GM12874 (cell line): ENCODE results near the gene FCN1.

Experiments
- TF ChIP-seq, protein P1 (sequence below): IDR thresholded peaks from 2 replicates; pipeline ENCODE4 v1.5.1; 2011; ENCODE audit warnings: low read depth, mild to moderate bottlenecking, control low read depth, low read length, moderate library complexity; ENCODE audit not compliant: insufficient read depth

Gene FCN1

DNA sequence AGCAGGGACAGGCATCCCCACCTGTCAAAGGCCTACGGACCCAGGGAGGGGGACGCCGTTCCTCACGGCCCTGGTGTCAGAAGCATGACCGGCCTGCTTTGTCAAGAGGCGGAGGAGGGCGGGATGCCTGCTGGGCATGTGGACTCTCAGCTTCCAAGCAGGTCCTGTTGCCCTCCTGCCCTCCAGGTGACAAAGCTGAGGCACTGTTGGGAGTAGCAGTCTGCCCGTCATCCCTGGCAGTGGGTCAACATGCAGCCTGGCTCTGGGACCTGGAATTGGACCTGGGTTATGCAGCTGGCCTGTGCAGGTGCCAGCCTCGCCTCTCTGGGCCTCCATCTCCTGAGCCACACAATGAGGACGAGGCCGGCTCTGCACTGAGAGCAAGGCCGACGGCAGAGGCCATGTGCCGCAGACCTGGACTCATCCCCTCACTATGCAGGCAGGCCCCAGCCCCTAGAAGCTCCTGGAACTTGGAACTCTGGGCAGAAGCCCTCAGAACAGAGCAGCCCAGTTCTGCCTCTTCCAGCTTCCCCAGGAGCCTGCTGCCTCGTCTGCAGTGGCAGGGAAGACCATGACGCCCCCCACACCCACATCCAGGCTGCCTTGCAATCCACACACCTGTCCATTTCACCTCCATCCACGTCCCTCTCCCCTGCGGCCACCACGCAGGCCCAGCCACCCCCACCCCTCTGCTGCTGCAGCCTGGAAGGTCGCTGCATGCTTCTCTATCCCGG lies 20.8 kb upstream of the FCN1 start:
- TF ChIP-seq, protein P1, sequence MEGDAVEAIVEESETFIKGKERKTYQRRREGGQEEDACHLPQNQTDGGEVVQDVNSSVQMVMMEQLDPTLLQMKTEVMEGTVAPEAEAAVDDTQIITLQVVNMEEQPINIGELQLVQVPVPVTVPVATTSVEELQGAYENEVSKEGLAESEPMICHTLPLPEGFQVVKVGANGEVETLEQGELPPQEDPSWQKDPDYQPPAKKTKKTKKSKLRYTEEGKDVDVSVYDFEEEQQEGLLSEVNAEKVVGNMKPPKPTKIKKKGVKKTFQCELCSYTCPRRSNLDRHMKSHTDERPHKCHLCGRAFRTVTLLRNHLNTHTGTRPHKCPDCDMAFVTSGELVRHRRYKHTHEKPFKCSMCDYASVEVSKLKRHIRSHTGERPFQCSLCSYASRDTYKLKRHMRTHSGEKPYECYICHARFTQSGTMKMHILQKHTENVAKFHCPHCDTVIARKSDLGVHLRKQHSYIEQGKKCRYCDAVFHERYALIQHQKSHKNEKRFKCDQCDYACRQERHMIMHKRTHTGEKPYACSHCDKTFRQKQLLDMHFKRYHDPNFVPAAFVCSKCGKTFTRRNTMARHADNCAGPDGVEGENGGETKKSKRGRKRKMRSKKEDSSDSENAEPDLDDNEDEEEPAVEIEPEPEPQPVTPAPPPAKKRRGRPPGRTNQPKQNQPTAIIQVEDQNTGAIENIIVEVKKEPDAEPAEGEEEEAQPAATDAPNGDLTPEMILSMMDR: no peak

DNA sequence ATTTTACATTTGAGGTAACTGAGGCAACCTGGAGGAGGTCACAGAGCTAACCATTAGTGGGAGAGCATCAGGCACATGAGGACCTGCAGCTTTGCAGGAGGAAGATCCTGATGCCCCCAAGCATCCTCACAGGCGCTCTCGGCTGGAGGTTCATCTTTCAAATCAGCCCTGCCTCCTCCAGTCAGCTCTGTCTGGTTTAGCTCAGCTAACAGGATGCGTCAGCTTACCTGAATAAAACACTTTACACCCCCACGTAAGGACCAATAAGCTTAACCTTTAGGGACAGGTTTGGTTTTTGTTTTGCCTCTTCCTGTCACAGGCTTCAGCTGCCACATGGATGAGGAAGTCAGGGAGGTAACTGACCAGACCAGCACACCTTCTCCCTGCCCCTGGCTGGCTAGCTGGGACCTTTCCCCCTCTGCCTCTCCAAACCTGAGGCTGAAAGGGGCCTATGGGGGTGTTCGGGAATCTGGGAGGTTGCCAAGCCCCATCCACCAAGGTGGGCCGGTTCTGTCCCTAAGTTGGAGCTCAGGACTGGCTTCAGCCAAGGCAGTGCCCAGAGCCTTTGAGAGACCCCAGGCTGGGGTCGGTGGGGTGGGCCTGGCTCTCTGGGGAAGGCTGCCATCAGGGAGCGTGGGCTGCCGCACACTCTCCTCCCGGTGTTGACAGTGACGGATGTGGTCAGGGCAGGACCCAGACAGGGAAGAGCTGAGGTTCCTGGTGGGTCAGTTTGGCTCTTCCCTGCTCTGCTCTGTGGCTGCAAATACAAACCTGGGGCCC lies 20.0 kb upstream of the FCN1 start:
- TF ChIP-seq, protein P1: no peak

DNA sequence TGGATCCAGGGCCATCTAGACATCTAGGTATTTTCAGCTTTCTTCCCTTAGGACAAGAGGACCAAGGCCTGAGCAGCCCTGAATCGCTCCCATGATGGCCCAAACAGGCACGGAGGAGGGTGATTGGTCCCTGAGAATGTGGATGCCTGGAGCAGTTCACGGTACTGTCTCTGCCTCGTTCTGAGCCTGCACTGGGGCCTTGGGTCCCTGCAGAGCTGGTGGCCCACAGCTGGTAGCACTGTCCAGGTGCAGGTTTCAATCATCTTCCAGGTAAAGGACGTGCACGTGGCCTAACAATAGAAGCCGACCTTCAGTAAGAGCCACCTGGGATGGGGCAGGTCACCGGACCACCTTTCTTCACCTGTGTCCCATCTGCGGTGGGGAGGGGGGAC lies 19.4 kb upstream of the FCN1 start:
- TF ChIP-seq, protein P1: no peak

DNA sequence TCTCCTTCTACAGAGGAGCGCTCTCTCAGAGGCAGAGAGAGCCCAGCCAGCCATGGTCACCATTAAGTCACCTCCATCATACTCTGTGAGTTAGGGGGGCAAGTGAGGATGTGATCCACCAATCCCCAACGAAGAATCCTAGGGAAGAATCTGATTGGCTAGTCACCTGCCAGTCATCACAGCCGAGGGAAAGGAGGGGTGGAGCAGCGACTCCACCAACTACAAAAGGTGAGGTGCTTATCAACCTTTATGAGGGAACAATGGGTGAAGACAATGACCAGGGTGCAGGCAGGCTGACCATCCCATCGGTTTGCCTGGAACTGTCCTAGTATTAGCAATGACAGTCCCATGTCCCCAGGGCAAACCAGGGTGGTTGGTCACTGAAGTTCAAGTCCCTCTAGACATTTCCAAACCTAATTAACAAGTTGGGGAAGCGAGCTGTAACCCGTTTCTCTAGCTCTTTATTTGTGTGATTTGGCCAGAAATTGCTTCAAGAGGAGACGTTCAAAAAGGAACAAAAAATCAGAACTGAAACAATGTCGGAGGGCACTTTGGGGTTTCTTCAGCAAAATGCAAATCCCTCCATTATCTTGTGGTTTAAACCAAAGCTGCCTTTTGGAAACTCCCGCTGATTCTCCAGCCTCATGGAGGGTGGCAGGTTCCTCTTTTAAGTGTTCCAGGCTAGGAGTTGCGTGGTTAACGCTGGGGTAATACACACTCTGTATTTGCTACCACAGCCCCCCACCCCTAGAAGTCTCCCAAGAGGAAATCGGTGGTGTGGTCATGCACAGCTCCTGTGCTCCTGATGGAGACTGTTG lies 18.8 kb upstream of the FCN1 start:
- TF ChIP-seq, protein P1: no peak

DNA sequence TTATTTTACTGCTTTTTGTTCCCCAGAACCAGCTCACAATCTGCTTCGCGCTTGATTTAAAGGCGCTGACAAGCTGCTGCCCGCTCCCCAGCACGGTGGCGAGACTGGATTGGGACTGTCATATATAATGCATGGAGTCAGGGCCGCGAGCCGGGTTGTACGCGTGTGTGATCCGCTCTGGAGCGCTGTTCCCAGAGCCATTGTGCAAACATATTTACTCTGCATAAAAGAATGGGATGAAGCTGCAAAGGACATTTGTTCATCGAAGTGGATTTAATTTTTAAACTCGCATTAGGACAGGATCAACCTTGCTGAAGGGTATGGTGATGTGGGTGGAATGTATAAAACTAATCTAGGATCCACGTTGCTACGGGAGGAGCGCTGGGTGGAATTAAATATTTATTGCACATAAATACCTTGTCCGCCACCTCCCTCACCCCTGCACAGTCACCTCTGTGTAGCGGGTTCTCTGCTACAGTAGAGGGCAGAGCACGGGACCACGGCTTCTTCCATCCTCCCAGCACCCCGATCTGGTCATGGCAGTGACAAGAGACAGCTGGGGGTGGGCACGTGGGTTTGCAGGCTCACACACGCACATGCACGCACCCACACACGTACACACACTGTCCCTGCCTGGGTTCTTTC lies 18.1 kb upstream of the FCN1 start:
- TF ChIP-seq, protein P1: no peak

DNA sequence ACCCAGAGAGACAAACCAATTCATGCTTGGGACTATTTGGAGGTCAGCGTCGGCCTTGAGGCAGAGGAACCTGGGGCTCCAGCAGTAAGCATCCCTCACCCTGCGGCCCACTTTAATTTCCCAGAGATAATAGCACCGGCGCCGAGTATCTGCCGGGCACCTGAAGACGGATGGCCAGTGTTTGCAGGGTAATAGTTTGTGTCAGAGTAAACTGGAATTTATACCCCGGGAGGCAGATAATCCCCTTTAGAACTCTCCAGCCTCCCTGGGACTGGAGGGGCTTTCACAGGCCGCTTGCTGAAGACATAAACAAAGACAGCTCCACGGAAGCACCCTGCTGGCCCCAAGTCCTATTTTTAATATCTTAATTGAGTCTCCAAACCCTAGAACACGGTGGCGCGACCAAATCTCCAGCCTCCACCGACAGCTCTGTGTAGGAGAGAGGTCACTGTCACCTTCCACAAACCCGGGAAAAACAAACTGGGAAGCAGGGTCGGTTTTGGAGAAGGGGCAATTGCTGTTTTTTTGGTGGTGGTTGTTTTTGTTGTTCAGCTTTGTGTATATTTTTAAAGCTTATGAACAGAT lies 17.4 kb upstream of the FCN1 start:
- TF ChIP-seq, protein P1: no peak
